ENCODE data around the gene ATG16L1.

ATG16L1 gene

DNA sequence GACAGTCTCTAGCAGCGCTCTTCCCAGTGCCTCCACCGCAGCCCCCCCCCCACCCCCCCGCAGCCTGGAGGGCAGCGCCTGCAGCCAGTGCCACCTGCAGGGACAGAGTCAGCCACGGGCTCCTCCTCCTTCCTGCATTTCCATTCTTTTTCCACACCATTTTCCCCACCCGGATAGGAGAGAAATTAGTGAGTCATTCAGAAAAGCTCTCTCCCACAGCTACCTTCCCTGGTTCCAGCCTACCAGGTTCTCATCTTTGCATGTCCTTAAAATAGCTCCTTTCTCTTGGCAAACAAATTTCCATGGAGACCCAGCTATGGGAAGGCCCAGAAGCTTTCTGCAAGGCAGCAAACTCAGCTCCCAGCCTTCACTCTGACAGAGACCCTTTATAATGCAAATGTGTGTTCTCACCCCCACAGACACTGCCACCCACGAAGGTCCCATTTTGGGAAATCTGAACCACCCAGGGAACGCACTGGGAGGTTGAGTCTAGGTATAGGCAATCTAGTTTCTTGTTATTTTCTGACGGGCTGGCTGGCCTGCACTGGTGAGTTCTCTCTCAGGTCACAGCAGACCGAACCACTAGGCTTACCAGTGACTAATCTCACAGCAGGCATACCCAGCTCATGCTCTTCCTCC lies 41.8 kb upstream of the ATG16L1 start:
- H3K4me3 ChIP-seq (ENCODE audit: low read depth, low read length), result no peak overlapping the region
- TF ChIP-seq, protein P1, sequence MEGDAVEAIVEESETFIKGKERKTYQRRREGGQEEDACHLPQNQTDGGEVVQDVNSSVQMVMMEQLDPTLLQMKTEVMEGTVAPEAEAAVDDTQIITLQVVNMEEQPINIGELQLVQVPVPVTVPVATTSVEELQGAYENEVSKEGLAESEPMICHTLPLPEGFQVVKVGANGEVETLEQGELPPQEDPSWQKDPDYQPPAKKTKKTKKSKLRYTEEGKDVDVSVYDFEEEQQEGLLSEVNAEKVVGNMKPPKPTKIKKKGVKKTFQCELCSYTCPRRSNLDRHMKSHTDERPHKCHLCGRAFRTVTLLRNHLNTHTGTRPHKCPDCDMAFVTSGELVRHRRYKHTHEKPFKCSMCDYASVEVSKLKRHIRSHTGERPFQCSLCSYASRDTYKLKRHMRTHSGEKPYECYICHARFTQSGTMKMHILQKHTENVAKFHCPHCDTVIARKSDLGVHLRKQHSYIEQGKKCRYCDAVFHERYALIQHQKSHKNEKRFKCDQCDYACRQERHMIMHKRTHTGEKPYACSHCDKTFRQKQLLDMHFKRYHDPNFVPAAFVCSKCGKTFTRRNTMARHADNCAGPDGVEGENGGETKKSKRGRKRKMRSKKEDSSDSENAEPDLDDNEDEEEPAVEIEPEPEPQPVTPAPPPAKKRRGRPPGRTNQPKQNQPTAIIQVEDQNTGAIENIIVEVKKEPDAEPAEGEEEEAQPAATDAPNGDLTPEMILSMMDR (IDR thresholded peaks at IDR 0.05; ENCODE audit: low read depth, low read length), result no peak

DNA sequence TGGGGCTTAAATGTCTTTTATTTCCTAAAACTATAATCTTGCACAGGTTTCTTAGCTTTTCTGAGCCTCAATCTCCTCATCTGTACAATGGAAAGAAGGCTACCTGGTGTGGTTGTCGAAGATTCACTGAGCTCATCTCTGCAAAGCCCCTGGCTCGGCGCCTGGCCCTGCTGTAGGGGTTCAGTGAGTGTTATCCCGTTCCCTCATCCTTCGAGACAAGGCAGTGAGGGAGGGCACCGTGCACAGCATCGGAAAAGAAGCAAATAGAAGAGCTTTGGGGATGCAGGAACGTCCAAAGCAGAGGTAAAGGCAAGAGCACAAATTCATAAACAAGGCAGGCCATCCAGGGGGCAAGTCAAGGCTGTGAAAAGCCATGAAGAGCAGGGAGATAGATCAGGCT lies 41.2 kb upstream of the ATG16L1 start:
- H3K4me3 ChIP-seq (ENCODE audit: low read depth, low read length), result no peak overlapping the region
- TF ChIP-seq, protein P1 (IDR thresholded peaks at IDR 0.05; ENCODE audit: low read depth, low read length), result no peak

GRCh38 chr2:233210843-233211547 lies 40.5 kb upstream of the ATG16L1 start:
- H3K4me3 ChIP-seq (ENCODE audit: low read depth, low read length), result no peak overlapping the region
- TF ChIP-seq, protein P1 (IDR thresholded peaks at IDR 0.05; ENCODE audit: low read depth, low read length), result no peak

DNA sequence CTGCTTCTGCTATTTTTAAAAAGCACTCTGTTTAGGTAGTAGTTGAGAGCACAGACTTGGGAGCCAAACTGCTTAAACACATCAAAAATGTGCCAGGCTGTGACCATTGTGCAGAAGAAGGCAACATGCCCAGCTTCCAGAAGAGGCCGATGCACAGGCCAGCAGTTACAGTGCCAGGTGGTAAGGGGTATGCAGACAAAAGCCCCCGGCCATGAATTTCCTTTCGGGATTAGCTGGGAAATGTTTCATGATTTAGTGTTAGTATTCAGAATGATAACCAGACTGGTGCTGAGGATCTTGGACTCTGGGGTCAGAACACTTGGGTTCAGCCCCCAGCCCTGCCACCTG lies 40.0 kb upstream of the ATG16L1 start:
- TF ChIP-seq, protein P1 (IDR thresholded peaks at IDR 0.05; ENCODE audit: low read depth, low read length), result no peak
- no peak overlapping the region for H3K4me3 ChIP-seq (ENCODE audit: low read depth, low read length)

DNA sequence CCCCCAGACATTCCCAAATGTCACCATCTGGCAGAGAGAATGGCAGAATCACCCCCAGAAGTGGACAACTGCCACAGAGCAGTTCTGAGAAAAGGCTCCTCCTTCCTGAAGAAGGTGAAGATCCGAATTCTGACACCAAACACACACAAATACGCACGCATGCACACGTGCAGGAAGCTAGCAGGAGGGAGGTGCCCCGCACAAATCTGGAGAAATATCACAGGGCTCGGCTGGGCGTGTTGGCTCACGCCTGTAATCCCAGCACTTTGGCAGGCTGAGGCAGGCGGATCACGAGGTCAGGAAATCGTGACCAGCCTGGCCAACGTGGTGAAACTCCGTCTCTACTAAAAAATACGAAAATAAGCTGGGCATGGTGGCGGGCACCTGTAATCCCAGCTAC lies 38.5 kb upstream of the ATG16L1 start:
- TF ChIP-seq, protein P1 (IDR thresholded peaks at IDR 0.05; ENCODE audit: low read depth, low read length), result no peak
- H3K4me3 ChIP-seq (ENCODE audit: low read depth, low read length), result no peak overlapping the region

DNA sequence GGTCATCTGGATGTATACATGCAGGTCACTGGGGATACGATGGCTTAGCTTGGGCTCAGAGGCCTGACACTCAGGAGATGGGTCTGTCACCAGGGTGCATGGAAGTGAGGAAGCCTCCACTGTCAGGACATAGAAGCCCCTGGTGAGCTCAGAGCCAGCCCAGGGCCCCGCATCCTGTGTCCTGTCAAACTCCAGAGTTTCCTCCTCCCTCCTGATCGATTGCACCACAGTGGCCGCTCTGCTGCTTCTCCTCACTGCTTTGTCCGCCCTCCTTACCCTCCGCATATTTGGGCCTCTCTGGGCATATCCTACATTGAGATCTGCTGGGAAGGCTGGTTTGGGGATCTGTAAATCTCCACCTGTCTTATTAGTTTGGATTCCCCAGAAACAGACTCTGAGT lies 37.5 kb upstream of the ATG16L1 start:
- TF ChIP-seq, protein P1 (IDR thresholded peaks at IDR 0.05; ENCODE audit: low read depth, low read length), result no peak
- no peak overlapping the region for H3K4me3 ChIP-seq (ENCODE audit: low read depth, low read length)

- TF ChIP-seq, protein P1 (IDR thresholded peaks at IDR 0.05; ENCODE audit: low read depth, low read length), result no peak
- no peak overlapping the region for H3K4me3 ChIP-seq (ENCODE audit: low read depth, low read length)
These were observed 33.5 kb upstream of the ATG16L1 start for GRCh38 chr2:233217892-233218377.

All from WI38 (cell line).